HS-27A (cell line): ENCODE results near the gene ABL2.
"Not testable (repeated sequence)": the region's sequence is repeated elsewhere in the genome, so short reads cannot be mapped to it uniquely, and the experiment has no call there.

Source experiments
- DNase-seq: peaks from one replicate; pipeline ENCODE4 v3.0.0-alpha.2; 2012; ENCODE audit warnings: low read depth, missing footprints

Gene ABL2

GRCh38 chr1:179229214-179230140 is at the start of gene ABL2:
Gene ABL2 (minus strand): TSS chr1:179229677. CDS start chr1:179229397, 280 bp downstream.
- no peak for DNase-seq

GRCh38 chr1:179278920-179279319 is 49.4 kb upstream of the ABL2 start:
- no peak for DNase-seq

GRCh38 chr1:179274424-179274823 is 44.9 kb upstream of the ABL2 start:
- DNase-seq: not testable (repeated sequence)

DNA sequence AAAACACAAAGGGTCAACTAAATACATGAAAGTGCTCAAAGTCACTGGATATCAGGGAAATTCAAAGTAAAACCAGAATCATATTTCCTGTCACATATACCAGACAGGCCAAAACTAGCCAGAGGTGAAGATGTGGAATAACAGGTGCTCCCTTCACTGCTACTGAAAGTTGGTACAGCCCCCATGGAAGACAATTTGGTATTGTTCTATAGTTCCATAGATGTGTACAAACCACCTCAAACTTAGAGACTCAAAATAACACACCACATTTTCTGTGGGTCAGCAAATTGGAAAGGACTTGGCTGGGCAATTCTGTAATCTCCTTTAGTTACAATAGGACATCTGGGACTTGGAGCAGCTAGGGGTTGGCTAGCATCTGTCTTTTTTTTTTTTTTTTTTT is 39.6 kb upstream of the ABL2 start:
- DNase-seq: no peak

DNA sequence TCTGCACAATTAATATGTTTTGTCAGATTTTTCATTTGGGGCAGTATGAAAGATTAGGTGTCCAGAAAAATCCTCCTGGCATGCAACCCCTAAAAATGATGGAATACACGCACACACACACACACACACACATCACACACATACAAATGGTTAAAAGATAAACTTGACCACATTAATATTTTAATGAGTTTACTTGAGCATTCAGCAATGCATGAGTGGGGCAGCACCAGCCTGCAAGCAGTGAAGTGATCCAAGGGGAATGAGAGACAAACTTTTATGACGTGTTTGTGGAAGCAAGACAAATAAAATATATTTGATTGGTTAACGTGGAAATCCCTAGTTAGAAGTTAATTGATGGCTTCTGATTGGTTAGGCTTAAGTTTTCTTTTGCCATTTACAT is 35.0 kb upstream of the ABL2 start:
- DNase-seq: no peak

DNA sequence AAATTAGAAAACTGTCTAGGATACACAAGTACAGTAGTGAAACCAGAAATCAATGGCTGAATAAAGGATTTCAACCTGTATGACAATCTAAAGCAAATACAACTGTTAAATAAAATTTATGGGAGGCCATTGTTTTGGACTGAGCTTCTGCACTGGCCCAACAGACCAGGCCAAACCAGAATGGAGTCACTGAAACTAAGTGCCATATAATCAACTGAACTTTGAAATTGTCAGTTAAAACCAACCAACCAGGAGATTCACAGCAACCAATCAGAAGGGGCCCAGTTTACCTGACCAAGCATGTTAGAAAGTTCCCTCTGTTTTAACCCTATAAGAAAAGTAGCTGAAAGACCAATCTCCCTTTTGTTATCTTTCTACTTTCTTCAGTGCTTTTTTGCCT is 33.6 kb upstream of the ABL2 start:
- DNase-seq: no peak

GRCh38 chr1:179262183-179262582 is 32.7 kb upstream of the ABL2 start:
- DNase-seq: no peak

DNA sequence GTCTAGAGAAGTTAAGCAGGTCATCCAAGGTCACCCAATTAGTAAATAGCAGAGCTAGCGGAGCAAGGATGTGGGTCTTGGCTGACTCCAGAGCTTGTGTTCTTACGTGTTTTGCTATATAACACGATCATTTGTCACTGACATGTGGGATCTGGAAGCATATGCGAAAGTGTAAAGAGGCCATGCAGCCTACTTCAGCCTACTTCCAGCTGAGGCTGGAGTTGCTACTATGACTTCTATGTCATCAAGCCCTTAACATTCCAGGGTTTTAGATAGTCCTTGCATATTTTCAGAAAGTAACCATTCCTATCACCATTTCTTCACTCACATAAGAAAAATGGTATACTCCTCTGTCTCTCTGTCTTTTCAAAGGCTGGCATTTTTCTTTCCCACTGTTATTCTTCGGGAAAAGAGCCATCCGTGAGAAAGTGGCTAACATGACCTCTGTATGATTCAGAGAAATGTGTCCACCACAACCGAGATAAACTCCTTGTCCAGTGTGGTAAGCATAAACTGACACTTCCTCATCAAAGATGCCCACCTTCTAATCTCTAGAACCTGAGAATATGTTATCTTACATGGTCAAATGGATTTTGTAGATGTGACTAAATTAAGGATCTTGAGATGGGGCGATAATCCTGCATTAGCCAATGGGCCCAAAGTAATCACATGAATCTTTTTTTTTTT is 24.0 kb upstream of the ABL2 start:
- no peak for DNase-seq

- DNase-seq: no peak
Observed at GRCh38 chr1:179252606-179253005, 23.1 kb upstream of the ABL2 start.

- DNase-seq: no peak
Observed at GRCh38 chr1:179251675-179252074, 22.2 kb upstream of the ABL2 start.

GRCh38 chr1:179247923-179248322 is 18.4 kb upstream of the ABL2 start:
- DNase-seq: no peak

- not testable (repeated sequence) for DNase-seq
Observed at GRCh38 chr1:179245426-179245825, 15.9 kb upstream of the ABL2 start.

GRCh38 chr1:179241530-179242097 is 12.1 kb upstream of the ABL2 start:
- no peak for DNase-seq

DNA sequence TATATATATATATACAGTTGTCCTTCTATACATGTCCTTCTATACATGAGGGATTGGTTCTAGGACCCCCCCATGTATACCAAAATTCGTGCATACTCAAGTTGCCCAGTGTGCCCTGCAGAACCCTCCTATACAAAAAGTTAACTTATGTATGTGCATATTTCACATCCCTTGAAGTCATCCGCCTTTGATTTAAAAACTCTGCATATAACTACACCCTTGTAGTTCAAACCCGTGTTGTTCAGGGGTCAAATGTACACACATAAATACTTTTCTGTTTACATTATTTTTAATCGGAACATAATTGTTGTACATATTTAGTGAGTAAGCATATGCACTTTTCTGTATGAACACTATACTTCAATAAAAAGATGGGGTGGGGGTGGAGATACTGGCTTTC is 7.7 kb upstream of the ABL2 start:
- no peak for DNase-seq

DNA sequence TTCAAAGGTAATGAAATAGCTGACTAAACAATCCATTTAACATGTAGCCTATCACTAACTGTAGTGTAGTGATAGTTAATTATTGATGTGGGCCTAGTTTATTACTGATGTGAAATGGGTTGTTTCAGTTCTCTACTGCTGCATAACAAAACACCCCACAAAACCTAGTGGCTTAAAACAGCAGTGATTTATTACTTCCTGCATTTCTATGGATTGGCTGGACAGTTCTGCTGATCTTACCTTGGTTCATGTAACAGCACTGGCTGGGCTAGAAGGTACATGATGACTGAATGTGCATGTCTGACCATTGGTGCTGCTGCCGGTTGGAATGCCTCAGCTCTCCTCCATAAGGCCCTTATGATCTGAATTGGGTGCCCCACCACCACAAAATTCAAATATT is 5.4 kb upstream of the ABL2 start:
- no peak for DNase-seq

- peak; percentile 45 for DNase-seq
Observed at GRCh38 chr1:179231923-179232322, 2.4 kb upstream of the ABL2 start.

DNA sequence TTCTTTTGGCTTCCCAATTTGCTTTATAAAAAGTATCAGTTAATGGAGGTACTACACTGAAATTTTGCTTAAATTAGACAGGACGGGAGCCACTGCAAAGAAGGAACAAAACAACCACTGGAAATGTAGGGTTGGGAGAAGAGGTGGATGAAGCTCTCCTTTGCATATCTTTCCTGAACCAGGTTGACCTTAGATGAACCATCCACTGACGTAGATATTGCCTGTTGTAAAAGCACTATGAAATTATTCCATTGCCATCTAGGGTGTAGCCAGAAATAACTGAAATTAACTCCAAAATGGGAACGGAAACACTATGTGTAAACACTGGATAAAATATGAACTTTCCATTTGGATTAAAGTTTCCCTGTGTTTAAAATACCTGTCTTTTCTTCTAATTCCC is 1.2 kb upstream of the ABL2 start:
- DNase-seq: no peak

DNA sequence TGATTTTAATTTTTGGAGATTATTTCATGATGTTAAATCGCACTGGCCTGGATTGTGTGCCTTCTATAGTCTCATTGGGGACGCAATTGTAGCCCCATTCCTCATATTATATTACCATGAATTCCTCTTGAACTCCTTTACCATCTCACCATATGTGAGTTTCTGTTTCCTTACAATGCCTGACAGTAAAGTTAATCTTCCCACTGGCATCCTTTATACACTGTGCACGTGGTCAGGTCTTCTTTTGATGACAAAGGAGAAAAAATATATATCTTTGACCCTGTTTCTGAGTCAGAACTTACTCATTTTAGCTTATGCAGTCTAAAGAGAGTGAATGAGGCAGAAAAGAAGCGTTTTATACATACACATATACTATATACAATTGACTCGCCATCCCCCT is 774 bp upstream of the ABL2 start:
- no peak for DNase-seq

DNA sequence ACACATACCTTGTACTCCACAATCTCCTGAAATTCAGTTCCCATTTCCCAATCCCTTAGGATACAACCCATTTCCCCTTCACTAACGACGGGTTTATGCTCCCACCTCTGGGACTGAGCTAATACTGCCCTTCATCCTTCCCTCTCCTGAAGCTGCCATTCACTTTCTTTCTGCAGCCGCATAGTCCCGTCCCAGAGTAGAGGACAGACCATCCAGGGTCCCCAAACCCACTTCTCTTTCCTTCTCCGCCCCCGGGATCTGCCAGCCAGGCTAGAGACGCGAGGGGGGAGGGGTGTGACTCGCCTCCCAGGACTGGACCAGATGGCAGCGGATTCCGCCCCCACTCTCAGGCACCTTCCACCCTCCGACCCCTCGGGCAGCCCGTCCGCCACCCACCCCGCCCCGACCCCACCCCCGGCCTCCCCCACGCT is 679 bp downstream of the ABL2 start:
- no peak for DNase-seq

- DNase-seq: no peak
Observed at GRCh38 chr1:179226738-179227137, 2.7 kb downstream of the ABL2 start.

- not testable (repeated sequence) for DNase-seq
Observed at GRCh38 chr1:179224466-179224865, 5.0 kb downstream of the ABL2 start.

DNA sequence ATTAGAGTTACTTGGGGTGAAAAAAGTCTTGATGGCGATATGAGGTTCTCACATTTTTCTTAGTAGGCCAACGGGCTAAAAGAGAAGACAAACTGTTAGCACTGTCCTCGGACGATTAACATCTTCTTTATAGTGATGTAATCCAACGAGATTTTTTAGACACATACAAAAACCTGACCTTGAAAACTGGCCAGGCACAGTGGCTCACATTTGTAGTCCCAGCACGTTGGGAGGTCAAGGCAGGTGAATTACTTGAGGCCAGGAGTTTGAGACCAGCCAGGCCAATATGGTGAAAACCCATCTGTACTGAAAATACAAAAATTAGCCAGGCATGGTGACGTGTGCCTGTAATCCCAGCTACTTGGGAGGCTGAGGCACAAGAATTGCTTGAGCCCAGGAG is 8.4 kb downstream of the ABL2 start:
- not testable (repeated sequence) for DNase-seq

DNA sequence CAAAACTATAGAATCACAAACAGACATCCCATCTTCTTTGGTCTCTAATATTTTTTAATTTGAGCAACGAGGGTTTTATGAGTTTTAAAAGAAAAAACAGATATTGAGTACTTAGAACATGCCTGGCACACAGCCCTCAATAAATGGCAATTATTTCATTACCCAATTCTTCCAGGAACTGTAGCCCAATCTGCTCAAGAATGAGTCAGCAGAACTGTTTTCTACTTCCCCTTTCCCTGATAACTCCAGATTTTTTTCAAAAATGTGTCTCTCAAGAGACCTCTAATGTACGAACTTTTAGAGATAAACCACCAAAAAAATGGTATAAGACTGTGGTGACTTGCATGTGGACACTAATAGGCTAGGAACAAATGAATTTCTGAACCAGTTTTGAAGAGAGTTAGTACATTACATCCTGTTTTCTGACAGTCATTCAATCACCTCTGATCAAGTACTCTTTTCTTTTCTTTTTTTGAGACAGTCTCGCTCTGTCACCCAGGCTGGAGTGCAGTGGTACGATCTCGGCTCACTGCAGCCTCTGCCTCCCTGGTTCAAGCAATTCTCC is 11.5 kb downstream of the ABL2 start:
- DNase-seq: no peak
